ENCODE measurements around the gene CADPS2. TPM values are rescaled to one million over a fixed set of nuclear protein-coding genes. Genes with fewer than 3 reads are reported as not detected.

CADPS2 gene
- total and polyA plus RNA-seq, 10 of the 15 experiments (the other 5 are each of a cell fraction or from before 2014, with no cell fraction given): 0.05 to 7.5 (median 0.25) TPM

GRCh38 chr7:122572706-122573105 is 313.6 kb downstream of the CADPS2 start (continued):
- TF ChIP-seq NFXL1 (IDR thresholded peaks at IDR 0.05; ENCODE audit: borderline replicate concordance) (no peak), NKRF (conservative IDR thresholded peaks at IDR 0.05) (no peak), EZH2 (IDR thresholded peaks at IDR 0.05; ENCODE audit: borderline replicate concordance, control insufficient read depth, low read depth, low read length) (no peak), PKNOX1 (IDR thresholded peaks at IDR 0.05) (no peak), TBL1XR1 (IDR thresholded peaks at IDR 0.05; ENCODE audit: low read depth, low read length) (no peak), TCF7 (IDR thresholded peaks at IDR 0.05; ENCODE audit: borderline replicate concordance) (no peak), ATF7 (IDR thresholded peaks at IDR 0.05; ENCODE audit: low read depth) (no peak), ZNF592 (IDR thresholded peaks at IDR 0.05) (no peak)
